ENCODE results near the gene LRRC57. TPM values are rescaled to one million over a fixed set of nuclear protein-coding genes. Genes with fewer than 3 reads are reported as not detected.

The LRRC57 gene
- total RNA-seq, result 14.4 and 16.8 TPM in 2 replicates

DNA sequence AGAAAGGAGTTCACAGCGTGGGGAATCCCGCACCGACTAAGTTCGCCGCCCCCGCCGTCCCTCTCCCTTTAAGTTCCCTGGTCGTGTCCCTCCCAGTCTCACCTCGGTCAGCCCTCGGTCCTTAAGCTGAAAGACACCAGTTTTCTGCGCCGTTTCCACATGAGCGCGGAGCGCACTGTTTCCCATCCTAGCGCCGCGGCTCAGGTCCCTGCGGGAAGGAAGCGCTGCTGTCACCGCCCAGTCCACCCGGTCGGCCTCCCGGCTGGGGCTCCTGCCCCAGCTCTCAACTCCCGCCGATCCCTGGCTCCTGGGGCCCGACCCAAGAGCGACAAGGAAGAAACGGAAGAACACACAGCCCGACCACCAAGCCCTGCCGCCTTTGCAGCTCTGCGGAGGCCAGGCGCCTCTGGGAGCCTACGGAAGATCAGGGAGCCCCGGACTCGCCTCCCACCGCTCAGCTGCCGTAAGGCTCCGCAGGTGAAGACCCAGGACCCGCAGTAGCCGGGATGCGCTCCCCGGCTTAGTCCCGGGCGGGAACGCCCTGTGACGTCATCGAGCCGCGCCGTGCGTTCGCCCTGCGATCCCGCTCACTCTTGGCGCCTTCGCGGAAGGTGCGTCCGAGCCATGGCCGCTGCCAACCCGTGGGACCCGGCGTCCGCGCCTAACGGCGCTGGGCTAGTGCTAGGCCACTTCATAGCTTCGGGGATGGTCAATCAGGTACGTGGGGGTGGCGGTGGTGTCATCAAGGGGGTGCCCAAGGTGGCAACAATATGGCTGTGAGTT is at the start of gene LRRC57, which contains the start of gene HAUS2:
Gene LRRC57, minus strand, starts transcription at position 545 of the 783 bp plus-strand sequence. Its CDS starts 359 bp downstream, at position 186.
Gene HAUS2, plus strand, starts transcription at position 590 of the 783 bp plus-strand sequence. Its CDS starts 35 bp downstream, at position 625.

DNA sequence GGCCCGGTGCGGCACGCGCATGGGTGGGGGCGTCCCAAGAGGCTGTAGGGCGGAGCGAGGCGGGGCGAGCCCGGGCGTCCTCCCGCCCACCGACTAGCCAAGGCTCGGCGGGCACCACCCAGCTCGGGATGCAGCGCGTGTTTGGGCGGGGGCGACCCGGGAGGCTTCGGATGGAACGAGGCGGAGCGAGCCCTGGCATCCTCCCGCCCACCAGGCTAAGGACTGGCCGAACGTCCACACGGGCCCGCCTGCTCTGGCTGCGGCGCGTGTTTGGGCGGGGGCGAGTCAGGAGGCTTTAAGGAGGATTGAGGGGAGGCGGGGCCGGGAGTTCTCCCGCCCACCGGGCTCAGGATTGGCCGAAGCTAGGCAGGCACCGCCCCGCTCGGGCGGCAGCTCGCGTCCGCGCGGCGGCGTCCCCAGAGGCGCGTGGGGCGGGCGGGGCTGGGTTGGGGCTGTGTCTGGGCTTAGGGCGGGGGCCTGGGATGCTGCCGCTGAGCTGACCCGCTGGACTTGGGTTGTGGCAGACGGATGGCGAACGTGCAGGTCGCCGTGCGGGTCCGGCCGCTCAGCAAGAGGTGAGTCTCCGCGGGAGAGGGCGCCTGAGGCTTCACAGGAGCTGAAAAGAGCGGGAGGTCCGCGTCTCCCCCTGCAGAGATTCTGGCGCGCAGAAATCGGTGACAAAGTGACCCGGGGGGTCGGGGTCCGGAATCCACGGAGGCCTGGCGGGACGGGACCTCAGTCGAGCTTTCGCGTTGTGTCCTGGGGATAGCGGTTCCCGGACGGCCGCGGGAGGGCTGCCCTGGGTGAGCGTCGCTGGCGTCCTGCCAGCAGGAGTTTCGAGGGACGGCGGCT is 26.8 kb upstream of the LRRC57 start, which contains the start of gene STARD9:
Gene STARD9, plus strand, starts transcription at position 419 of the 852 bp plus-strand sequence. Its CDS starts 110 bp downstream, at position 529.

DNA sequence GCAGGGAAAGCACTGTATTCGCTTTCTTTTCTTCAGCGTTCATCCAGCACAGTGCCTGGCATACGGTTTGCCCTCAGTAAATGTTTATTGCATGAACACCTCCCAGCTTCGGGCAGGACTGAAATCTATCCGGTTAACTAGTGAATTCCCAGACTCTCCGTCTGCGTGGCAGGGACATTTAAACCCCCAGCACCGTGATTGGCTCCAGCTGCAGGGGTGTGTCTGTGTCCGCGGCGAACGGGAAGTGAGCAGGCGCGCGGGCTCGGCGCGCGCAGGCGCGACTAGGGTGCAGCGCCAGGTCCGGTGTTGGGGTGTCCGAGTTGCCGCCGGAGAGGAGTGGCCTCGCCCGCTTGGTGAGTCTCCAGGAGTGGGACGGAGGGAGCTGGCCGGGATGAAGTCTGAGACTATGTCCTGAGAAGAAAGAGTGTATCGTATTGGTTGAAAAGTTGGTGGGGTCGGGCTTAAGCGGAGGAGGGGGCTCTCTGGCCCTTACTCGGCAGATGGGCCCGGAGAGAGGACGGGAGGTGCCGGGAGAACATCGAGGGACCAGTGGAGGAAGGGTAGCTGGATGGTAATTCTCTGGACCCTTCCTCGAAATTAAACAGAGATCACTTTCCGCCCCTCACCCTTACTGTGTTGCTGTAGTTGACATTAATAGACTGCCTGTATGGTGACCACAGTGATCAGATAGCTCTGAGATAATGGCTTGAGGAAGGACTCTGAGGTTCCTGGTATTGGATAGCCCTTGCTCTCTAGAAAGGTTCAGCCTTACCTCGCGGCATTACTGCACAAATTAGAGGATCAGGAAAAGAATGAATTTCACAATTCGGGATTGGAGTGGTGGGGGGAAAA is 53.0 kb downstream of the LRRC57 start, which contains the start of gene SNAP23:
Gene SNAP23, plus strand, starts transcription at position 274 of the 852 bp plus-strand sequence. CDS start 16,213 bp downstream, outside the sequence.

DNA sequence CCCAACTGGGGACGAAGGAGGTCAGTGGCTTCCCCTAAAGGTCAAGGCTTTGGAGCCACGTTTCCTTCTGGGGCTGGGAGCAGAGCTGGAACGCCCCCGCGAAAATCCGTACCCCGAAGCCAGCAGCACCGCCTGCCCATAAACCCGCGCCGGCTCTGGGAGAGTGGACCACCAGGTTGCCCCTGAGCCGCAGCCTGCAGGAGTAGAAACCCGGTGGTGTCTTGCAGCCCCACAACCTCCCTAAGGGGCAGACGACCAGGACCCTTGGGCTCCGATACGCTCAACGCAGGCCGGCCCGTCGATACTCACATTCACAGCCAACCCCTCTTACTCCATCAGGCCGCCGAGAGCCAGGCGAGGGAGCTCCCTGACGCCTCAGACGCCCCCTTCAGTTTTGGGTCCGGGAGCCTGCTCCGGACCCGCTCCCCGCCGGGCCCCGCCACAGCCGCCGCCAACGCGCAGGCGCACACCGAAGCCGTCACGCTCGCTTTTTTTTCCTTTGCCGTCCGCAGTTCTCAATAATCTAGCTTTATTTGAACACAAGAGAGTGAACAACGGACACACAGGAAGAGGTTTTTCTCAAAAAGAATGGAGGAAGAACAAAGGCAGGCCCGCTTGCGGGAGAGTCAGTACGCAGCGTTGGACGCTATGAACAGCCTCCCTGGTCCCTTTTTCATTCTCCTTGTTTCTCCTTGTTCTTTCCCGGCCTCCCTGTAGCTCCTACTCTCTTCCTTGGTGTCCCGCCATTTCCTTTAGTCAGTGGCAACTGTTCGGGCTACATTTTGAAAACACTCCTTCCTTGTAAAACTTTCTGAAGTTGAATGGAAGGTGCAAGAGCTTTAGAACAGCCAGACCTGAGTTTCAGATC is 57.7 kb downstream of the LRRC57 start, which contains the start of gene ZNF106:
Gene ZNF106, minus strand, starts transcription at position 471 of the 868 bp plus-strand sequence. CDS start 18,852 bp downstream, outside the sequence.

Other genes starting within 250 kb of the LRRC57 start
- 1.6 and 2.7 TPM in 2 replicates for gene CAPN3, start 189.3 kb downstream of the LRRC57 start, total RNA-seq
- gene ZNF106, start 57.7 kb downstream of the LRRC57 start, total RNA-seq, result 76.0 and 80.8 TPM in 2 replicates
- gene SNAP23, start 53.2 kb downstream of the LRRC57 start, total RNA-seq, result 66.4 and 82.4 TPM in 2 replicates
- gene HAUS2, start within 50 bp of the LRRC57 start, total RNA-seq, result 22.2 and 22.3 TPM in 2 replicates
- 7.3 and 7.8 TPM in 2 replicates for gene STARD9, start 26.8 kb upstream of the LRRC57 start, total RNA-seq
- gene CDAN1, start 188.3 kb upstream of the LRRC57 start, total RNA-seq, result 10.2 and 13.7 TPM in 2 replicates